Measurements from ENCODE around the gene ZMAT5.

DNA sequence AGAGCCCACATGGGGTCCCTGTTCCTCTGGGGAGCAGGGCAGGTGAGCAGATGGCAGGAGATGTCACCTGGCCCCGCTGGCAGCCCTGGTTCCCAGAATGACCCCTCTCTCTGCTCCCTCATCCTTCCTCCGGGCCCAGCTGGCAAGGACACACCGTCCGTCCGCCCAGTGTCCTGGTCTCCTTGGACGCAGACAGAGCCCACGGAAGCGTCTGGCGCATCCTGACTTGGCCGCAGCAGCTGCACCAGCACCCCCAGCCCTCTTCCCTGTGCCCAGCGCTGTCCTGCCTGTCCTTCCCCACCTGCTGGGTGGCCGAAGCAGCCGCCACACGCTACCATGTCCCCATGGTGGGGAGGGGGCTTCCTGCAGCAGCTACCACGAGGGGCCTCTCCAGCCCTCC is 56.6 kb downstream of the ZMAT5 start:
- TF ChIP-seq, protein P1, sequence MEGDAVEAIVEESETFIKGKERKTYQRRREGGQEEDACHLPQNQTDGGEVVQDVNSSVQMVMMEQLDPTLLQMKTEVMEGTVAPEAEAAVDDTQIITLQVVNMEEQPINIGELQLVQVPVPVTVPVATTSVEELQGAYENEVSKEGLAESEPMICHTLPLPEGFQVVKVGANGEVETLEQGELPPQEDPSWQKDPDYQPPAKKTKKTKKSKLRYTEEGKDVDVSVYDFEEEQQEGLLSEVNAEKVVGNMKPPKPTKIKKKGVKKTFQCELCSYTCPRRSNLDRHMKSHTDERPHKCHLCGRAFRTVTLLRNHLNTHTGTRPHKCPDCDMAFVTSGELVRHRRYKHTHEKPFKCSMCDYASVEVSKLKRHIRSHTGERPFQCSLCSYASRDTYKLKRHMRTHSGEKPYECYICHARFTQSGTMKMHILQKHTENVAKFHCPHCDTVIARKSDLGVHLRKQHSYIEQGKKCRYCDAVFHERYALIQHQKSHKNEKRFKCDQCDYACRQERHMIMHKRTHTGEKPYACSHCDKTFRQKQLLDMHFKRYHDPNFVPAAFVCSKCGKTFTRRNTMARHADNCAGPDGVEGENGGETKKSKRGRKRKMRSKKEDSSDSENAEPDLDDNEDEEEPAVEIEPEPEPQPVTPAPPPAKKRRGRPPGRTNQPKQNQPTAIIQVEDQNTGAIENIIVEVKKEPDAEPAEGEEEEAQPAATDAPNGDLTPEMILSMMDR (IDR thresholded peaks at IDR 0.05; ENCODE audit: insufficient read depth, low read length, poor library complexity, severe bottlenecking), result no peak
- no peak for TF ChIP-seq EZH2phosphoT487 (conservative IDR thresholded peaks at IDR 0.05; ENCODE audit: low read length)

Measured in SU-DHL-6 (cell line).